Activated CD4-positive, CD25-positive, alpha-beta regulatory T cell treated with anti-CD3 and anti-CD28 coated beads, Interleukin-2, amount 50 U/mL, for 24 hours (primary cell): ENCODE data around the gene PHF3.
A peak's percentile ranks its signal among the peaks of the same experiment; 100 is the strongest.

Experiments used
- ATAC-seq, 2 donors: fragments of 150-1000 bp; cut with Tn5 transposase; one replicate each; pipeline ENCODE4 v1.10.0; 2021; ENCODE audit warnings: mild to moderate bottlenecking in 1 of 2, moderate library complexity in 1 of 2

PHF3 gene, protein sequence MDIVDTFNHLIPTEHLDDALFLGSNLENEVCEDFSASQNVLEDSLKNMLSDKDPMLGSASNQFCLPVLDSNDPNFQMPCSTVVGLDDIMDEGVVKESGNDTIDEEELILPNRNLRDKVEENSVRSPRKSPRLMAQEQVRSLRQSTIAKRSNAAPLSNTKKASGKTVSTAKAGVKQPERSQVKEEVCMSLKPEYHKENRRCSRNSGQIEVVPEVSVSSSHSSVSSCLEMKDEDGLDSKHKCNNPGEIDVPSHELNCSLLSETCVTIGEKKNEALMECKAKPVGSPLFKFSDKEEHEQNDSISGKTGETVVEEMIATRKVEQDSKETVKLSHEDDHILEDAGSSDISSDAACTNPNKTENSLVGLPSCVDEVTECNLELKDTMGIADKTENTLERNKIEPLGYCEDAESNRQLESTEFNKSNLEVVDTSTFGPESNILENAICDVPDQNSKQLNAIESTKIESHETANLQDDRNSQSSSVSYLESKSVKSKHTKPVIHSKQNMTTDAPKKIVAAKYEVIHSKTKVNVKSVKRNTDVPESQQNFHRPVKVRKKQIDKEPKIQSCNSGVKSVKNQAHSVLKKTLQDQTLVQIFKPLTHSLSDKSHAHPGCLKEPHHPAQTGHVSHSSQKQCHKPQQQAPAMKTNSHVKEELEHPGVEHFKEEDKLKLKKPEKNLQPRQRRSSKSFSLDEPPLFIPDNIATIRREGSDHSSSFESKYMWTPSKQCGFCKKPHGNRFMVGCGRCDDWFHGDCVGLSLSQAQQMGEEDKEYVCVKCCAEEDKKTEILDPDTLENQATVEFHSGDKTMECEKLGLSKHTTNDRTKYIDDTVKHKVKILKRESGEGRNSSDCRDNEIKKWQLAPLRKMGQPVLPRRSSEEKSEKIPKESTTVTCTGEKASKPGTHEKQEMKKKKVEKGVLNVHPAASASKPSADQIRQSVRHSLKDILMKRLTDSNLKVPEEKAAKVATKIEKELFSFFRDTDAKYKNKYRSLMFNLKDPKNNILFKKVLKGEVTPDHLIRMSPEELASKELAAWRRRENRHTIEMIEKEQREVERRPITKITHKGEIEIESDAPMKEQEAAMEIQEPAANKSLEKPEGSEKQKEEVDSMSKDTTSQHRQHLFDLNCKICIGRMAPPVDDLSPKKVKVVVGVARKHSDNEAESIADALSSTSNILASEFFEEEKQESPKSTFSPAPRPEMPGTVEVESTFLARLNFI (N-terminal part only)

DNA sequence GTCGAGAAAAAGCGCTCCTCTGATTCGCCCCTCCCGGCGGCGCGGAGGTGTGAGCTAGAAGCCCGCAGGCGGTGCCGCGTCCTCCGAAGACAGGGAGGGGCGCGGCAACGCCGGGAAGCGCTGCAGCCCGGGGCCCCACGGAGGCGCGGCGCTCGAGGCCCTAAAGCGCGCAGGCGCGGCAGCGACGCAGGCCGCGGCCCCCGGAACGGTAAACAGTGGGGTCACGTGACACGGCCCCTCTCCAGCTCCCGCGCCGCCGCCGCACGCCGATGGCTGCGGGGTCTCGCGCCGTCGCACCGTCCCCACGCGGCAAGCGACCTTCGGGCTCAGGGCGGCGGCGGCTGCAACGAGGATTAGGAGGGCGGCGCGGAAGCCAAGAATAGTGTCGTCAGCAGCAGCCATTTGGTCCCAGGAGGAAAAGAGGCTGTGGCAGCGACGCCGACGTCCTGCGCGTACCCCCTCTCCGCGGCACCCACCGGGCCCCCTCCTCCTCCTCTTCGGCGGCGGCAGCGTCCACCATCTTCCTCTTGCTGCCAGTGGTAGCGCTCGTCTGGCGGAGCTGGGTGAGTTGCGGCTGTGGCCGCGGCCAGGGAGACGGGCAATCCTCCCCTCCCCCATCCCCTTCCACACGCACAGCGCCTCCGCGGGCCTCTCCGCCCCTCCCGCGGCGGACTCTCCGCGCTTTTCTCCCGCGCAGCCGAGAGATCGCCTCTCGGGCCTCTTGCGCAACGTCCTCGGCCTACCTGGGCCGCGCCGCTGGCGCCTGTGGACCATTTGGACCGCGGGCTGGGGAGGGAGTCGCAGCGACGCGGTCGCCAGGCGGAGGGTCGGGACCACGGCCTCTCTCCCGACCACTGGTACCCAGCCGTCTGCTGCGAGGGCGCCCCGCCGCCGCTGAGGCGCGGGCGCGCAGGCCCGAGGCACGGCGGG is at the start of gene PHF3:
Gene PHF3, plus strand, starts transcription at position 215 of the 930 bp plus-strand sequence. CDS start 10,750 bp downstream, outside the sequence.
- peak; percentile 89 to 90 for ATAC-seq

DNA sequence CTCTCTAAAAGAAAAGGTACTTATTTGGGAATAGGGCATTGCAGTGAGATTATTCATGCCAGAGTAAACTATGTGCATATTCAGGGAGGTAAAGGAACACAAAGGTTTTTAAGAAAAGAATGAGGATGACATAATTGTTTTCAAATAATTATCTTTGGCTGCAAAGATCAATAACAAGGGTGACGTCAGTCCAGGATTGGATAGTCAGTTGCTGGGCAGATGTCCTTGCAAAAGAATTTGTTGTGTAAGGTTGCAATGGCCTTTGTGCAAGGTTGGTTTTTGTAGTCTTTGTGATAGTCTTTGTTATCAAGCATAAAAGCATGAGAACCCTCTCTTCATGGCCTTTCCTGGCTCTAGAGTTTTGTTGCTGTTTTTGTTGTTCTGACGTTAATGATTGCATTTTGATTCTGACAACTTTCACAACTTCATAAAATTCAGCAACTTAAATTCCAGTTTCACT is 45.6 kb upstream of the PHF3 start:
- no peak for ATAC-seq

DNA sequence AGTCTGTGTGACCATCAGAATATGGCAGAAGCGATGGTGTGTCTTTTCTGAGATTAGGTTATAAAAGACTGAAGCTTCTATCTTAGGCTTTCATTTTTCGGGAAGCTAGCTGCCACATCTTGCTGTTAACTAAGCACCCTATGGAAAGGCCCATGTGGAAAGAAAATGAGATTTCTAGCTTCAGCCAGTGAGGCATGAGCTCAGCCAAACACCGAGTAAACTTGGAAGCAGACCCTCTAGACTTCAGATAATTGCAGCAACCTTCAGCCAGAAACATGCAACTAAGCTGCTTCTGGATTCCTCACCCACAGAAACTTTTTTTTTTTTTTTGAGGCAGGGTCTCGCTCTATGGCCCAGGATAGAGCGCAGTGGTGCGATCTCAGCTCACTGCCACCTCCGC is 42.7 kb upstream of the PHF3 start:
- ATAC-seq, result no peak

GRCh38 chr6:63597141-63598048 is 38.2 kb upstream of the PHF3 start:
- ATAC-seq, result no peak

DNA sequence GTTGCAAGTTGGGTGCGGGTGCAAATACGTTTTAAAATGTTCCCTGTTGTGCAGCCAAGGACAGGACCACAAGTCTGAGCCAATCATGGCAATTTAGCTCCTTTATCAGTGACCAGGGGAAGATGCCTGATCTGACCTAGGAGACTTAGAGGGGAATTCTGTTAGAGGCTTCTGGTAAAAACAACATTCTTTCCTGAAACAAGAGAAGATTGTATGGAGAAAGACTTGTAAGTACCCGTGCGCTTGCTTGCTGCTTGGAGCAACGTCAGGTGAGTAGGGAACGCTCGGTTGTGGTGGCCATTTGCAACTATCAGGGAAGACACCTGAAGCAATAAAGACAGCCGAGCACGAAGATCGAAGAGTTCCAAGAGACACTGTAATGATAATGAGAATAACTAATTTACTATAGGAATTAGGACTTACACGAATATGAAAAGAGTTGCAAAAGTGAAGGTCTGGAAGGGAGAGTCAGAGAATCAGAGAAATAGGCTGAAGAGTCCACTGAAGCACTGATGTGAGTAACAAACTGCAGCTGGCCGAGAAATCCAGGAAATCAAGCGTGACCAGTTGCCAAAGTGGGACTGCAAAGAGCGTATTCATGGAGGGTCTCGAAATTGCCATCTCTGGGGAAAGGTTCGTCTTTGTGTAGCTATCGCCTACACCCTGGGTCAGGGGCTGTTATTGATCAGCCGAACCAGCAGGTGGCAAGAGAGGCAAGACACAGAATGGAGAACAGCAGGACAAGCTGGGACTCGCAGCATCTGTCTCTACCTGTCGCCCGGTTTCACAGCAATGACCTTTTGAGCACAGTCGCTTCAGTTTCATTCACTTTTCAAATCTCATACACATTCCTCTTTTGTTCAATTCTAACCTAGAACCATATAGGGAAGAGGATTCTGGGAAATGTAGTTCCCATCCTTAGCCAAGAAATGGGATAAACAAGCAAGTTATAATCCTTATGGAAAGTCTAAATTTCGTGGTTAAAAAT is 37.3 kb upstream of the PHF3 start:
- ATAC-seq, result peak; percentile 99

GRCh38 chr6:63599243-63599642 is 36.4 kb upstream of the PHF3 start:
- ATAC-seq, result no peak

DNA sequence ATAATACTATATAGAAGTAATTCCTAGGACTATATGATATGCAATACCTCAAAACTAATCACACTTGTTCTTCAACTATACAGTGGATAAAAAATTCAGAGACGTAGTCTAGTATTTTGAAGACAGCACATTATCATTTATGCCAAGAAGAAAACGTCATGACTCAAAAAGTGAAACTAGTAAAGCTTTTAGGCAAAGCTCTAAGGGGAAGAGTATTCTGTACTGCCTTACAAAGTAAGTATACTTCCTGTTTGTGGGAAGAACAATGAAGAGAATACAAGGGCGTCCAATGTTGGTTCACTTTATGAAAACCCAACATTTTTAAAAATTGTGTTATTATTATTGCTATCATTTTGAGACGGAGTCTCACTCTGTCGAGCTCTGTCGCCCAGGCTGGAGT is 35.5 kb upstream of the PHF3 start:
- ATAC-seq, result no peak

GRCh38 chr6:63609231-63609630 is 26.4 kb upstream of the PHF3 start:
- ATAC-seq, result no peak

DNA sequence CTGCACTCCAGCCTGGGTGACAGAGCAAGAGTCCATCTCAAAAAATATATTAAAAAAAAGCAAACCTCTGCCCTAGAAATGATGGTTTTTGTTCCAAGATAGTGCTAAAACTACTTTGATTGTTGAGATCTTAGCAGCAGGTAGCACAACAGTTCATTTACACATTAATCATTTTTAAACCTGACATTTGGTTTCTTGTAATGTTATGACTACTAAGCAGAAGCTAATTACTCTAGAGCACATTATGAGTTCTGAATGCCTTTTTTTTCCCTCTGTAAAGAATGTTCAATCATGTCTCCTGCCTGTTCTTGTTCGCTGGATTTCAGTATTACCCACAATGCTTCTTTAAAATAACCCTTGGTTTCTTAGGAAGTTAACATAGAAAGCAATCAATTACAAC is 24.7 kb upstream of the PHF3 start:
- ATAC-seq, result no peak

DNA sequence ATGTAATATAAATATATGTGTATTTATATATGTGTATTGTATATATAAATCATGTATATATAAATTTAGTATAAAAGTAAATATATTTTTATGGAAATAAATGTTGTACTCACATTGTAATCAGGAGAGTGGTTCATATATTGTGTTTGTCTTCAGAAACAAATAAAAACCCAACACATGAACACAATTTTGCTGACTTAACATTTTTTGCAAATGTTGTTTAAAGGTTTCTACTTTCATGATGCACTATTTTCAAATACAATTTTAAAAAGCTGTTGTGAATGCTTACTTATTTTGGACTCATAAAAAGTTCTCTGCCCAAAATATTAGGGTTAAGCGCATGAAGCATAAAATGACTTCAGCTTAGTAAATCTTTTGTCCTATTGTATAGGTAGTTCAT is 24.0 kb upstream of the PHF3 start:
- ATAC-seq, result no peak

DNA sequence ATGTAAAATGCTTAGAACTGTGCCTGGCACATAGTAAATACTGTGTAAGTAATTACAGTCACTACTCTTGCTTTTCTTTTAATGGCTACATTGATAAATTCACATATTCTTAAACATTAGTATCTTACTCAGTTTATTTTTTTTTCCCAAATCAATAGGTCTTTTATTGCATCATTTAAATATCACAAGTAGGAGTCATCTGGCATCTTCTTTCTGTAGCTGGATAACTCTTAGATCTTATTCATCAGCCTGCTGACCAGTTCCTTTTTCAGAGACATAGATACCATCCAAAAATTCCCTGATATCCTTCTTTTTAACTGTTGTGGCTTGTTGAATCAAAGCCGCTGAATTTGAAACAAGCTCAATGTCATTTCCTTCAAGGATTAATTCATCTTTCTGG is 20.0 kb upstream of the PHF3 start:
- ATAC-seq, result no peak

DNA sequence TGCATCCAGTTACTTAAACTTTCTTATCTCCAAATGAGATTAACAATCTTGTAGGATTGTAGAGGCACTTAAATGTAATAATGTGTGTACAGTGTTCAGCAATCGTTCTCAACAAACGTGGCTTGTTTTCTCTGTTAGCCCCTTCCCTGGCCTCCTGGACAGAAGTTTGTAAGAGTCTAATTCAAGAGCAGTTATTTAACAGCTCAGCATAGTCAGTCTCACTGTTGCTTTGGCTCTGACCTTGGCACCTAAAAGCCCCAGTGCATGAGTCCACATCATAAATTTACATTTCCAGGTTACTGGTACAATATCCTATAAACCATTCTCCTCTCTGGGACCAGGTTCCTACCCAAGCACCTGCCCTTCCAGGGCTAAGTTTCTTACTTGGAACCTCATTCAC is 11.5 kb upstream of the PHF3 start:
- ATAC-seq, result no peak

DNA sequence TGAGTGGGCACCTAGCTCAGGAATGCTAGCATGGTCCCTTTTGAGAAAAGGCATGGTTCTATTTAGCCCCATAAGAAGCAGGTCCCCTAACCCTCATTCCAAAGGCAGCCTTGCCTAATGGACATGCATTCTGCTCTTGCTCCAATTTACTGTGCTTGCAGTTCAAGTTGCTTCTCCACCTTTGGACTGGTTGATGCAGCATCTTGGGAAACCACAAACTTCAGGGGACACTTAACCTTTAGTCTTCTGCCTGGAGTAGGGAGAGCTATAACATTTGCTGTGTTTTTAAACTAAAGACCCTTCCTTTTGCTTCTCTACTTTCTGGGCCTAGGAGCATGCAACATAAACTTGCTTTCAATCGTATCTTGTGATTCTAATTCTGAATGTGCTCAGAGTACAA is 5.1 kb upstream of the PHF3 start:
- no peak for ATAC-seq

DNA sequence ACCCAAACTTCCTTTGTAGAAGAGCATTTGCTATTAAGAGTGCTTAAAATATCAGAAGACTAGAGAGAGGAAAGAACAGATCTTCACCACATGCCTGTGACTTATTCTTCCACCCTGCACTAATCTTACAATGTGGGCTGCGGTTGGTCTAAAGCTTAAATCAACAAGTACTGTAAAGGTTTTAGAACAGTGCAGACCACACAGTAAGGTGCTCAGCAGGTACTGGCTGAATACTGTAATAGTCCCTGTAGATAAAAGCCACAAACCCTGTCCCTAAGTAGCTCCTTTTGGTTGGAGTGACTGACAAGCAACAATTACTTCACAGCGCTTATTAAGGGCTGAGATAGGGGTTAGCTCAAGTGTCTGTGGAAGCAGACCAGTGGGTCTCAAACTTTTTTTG is 972 bp upstream of the PHF3 start:
- no peak for ATAC-seq

GRCh38 chr6:63635215-63635587 is 401 bp upstream of the PHF3 start:
- ATAC-seq, result peak in 1 of 2 donors; percentile 1

- no peak for ATAC-seq
Measured at GRCh38 chr6:63636518-63637021, 968 bp downstream of the PHF3 start.

- no peak for ATAC-seq
Measured at GRCh38 chr6:63637865-63638445, 2.4 kb downstream of the PHF3 start.

DNA sequence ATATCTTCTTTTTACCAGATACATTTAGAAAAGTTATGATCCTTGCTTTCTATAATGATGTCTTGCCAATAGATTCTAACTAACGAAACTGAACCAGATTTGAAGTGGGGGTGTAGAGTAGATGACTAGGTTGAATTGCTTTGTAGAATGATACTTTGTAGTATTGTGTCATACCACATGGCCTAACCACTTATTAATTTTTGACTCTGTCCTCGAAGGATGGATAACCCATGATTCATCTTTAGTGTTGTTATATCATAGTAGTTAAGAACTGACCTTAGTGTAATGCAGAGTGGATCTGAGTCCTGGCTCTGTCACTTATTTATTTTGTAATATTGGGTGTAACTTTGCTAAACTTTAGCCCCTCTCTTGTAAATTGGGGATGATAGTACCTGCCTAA is 4.5 kb downstream of the PHF3 start:
- ATAC-seq, result peak in 1 of 2 donors; percentile 24

- ATAC-seq, result no peak
Measured at GRCh38 chr6:63643862-63644261, 8.3 kb downstream of the PHF3 start.
